Kidney epithelial cell (primary cell): ENCODE measurements around the gene HLA-DQA2. TPM values are rescaled to one million over a fixed set of nuclear protein-coding genes. Genes with fewer than 3 reads are reported as not detected.
"Not testable (repeated sequence)": the region's sequence is repeated elsewhere in the genome, so short reads cannot be mapped to it uniquely, and the experiment has no call there.

Experiments
- DNase-seq: peaks from one replicate; pipeline ENCODE4 v3.0.0-alpha.2; 2010; ENCODE audit warnings: low read depth
- H3K27me3 ChIP-seq: 2 replicates; pipeline ENCODE4 v1.6.0; 2011; ENCODE audit warnings: low read length; ENCODE audit not compliant: control insufficient read depth, insufficient read depth
- H3K36me3 ChIP-seq: 2 replicates; pipeline ENCODE4 v1.5.1; 2011; ENCODE audit warnings: low read length; ENCODE audit not compliant: control insufficient read depth, insufficient read depth
- H3K4me3 ChIP-seq: 2 replicates; pipeline ENCODE4 v1.5.1; 2011; ENCODE audit warnings: low read depth, mild to moderate bottlenecking, control low read depth, low read length
- CTCF ChIP-seq: IDR thresholded peaks from 2 replicates; pipeline ENCODE4 v1.5.1; 2011; ENCODE audit warnings: mild to moderate bottlenecking, moderate library complexity, low read length, control low read depth, inconsistent platforms; ENCODE audit not compliant: insufficient read depth, poor library complexity, severe bottlenecking
- total RNA-seq: library from RNA; depleted of rRNA; stranded (reverse); fragments of >200 nt; gene quantifications from 2 replicates; pipeline ENCODE4 v1.2.3, GENCODE V29; 2015

HLA-DQA2 gene
- total RNA-seq, 1 donor from 2014 or later = not detected

GRCh38 chr6:32763421-32763820 lies 22.2 kb downstream of the HLA-DQA2 start, which contains the start of gene HLA-DQB2:
HLA-DQB2 (minus strand) TSS chr6:32763532; CDS start chr6:32763470, 62 bp downstream.
- H3K36me3 ChIP-seq = no peaks in the 10 kb centered on the region
- DNase-seq = no peak
- no peak within 1 kb of the TSS for H3K4me3 ChIP-seq
- H3K27me3 ChIP-seq = peaks cover 9% of the 10 kb centered on the region
- TF ChIP-seq CTCF = no peak

DNA sequence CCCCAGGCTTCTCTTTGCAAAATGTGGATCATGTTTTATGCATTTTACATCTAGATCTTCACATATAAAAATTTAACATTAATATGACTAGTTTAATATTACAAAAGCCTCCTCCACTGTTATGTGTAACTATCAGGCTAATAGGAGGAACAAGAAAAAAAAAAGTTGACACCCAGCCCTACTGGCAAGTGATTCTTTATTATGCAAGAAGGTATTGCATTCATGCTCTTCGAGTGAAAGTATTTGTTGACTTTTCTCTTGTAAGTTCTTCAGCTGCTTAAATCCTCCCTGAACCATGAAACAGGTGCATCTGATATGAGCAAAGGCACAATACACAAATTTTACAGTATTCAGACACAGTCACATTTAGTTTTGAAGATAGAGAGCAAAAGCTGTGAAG lies 22.9 kb downstream of the HLA-DQA2 start:
- no peak for TF ChIP-seq CTCF
- DNase-seq = no peak
- Histone ChIP-seq H3K4me3 (no peak overlapping the region), H3K36me3 (no peaks in the 10 kb centered on the region), H3K27me3 (peaks cover 9% of the 10 kb centered on the region)

GRCh38 chr6:32772656-32773055 lies 31.5 kb downstream of the HLA-DQA2 start:
- TF ChIP-seq CTCF = no peak

DNA sequence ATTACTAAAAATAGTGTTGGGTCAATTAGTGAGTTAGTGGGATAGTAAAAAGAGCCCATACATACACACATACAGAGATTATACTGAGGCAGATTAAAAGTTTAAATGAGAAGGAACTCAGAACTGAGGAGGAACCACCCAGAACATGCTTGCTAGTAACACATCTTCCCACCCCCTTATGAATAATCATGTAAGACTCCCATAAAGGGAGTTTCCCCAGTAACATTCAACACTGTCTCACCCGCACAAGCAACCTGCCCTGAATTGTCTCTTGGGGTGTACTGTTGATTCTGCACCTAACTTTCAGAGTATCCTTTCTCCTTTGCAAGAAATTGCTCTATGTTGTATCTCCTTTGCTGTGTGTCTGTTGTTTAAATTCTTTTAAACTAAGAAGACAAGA lies 33.2 kb downstream of the HLA-DQA2 start:
- TF ChIP-seq CTCF = no peak
- DNase-seq = no peak

More at GRCh38 chr6:32772656-32773055, 31.5 kb downstream of the HLA-DQA2 start:
- Histone ChIP-seq H3K36me3 (no peaks in the 10 kb centered on the region), H3K27me3 (no peaks in the 10 kb centered on the region), H3K4me3 (no peak overlapping the region)
- DNase-seq = no peak

GRCh38 chr6:32775071-32775470 lies 33.9 kb downstream of the HLA-DQA2 start:
- Histone ChIP-seq H3K27me3 (no peaks in the 10 kb centered on the region), H3K36me3 (no peaks in the 10 kb centered on the region), H3K4me3 (no peak overlapping the region)
- no peak for DNase-seq
- no peak for TF ChIP-seq CTCF

More for the DNA sequence above, 33.2 kb downstream of the HLA-DQA2 start:
- no peaks in the 10 kb centered on the region for H3K36me3 ChIP-seq
- H3K4me3 ChIP-seq = no peak overlapping the region
- H3K27me3 ChIP-seq = no peaks in the 10 kb centered on the region

GRCh38 chr6:32779036-32779435 lies 37.8 kb downstream of the HLA-DQA2 start:
- DNase-seq = no peak
- TF ChIP-seq CTCF = no peak
- H3K4me3 ChIP-seq = no peak overlapping the region

GRCh38 chr6:32782923-32783322 lies 41.7 kb downstream of the HLA-DQA2 start:
- not testable (repeated sequence) for H3K4me3 ChIP-seq, H3K36me3 ChIP-seq, DNase-seq, H3K27me3 ChIP-seq

More at GRCh38 chr6:32779036-32779435, 37.8 kb downstream of the HLA-DQA2 start:
- Histone ChIP-seq H3K27me3 (no peaks in the 10 kb centered on the region), H3K36me3 (no peaks in the 10 kb centered on the region)
